ENCODE results near the gene DOP1B. TPM values are rescaled to one million over a fixed set of nuclear protein-coding genes. Genes with fewer than 3 reads are reported as not detected.

DOP1B gene
- 4.2 and 4.9 TPM in 2 replicates for total RNA-seq (2014; rRNA removed; shearing (Covaris generic))
- 9.2 and 9.7 TPM in 2 replicates for total RNA-seq (2022)
- percentile 45 among the genes with signal in this experiment for Bru-seq, nascent RNA
- BruChase-seq, experiment 1, labeled RNA remaining after a 6-hour chase: percentile 44 among the genes with signal in this experiment
- percentile 45 among the genes with signal in this experiment for BruChase-seq, experiment 2, labeled RNA remaining after a 2-hour chase
- long read RNA-seq, partial matches to known transcripts: 17 of 29 reads
- long read RNA-seq, other reads (novel, unspliced or antisense): 12 of 29 reads

DNA sequence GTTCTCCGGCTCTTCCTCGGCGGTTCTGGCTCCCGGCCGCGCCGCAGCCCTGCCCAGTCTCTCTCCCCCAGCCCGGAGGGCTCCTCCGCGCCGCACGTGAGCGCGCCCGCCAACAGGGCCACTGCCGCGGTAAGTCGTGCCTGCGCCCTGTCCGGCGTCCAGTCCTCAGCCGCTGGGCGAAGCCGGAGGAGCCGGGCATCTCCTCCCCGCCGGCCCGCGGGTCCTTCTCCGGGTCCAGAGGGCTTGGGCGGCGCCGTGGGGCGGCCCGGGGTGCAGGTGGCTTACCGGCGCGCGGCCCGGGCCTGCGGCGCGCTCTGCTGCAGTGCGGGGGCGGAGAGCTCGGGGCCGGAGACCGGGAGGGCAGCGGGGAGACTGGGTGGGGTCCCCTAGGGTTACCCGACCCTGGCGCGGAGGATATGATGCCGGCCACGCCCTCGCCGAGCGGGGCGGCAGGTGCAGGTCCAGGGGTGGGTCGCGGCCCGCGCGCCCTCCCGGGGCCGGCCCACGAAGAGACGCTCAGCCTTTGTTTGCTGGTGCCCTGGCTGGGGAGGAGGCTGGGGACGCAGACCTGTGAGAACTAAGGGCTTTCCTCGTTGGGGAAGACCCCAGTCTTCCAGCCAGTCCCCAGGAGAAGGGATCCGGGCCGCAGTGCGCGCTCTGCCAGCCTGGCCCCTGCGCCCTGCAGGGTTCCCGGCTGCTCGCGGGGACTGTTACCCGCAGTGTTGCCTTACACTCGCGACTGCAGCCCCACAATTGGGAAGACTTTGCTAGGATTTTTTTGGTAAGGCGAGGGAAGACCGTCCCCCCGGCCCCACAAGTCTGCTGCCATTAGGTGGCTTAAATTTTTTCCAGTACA lies at the start of gene DOP1B:
DOP1B (plus strand) TSS at position 10 of the 856 bp plus-strand sequence. CDS start 7,910 bp downstream, outside the sequence.
- DNase-seq (ENCODE audit: low spot score): peak; percentile 43
- POLR2A ChIA-PET: no interaction called here
- TF ChIP-seq, protein P1, sequence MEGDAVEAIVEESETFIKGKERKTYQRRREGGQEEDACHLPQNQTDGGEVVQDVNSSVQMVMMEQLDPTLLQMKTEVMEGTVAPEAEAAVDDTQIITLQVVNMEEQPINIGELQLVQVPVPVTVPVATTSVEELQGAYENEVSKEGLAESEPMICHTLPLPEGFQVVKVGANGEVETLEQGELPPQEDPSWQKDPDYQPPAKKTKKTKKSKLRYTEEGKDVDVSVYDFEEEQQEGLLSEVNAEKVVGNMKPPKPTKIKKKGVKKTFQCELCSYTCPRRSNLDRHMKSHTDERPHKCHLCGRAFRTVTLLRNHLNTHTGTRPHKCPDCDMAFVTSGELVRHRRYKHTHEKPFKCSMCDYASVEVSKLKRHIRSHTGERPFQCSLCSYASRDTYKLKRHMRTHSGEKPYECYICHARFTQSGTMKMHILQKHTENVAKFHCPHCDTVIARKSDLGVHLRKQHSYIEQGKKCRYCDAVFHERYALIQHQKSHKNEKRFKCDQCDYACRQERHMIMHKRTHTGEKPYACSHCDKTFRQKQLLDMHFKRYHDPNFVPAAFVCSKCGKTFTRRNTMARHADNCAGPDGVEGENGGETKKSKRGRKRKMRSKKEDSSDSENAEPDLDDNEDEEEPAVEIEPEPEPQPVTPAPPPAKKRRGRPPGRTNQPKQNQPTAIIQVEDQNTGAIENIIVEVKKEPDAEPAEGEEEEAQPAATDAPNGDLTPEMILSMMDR (conservative IDR thresholded peaks at IDR 0.05; ENCODE audit: low read length): no peak
- no peak for TF ChIP-seq EZH2phosphoT487 (IDR thresholded peaks at IDR 0.05; ENCODE audit: borderline replicate concordance, low read depth, low read length)
- intact Hi-C loops (cut with micrococcal nuclease; ENCODE audit: unreplicated experiment): loop anchor here (1.0 kb wide), 1 partner anchor 96 kb away; no protein-coding TSS in a partner anchor
- CTCF ChIA-PET (ENCODE audit: unreplicated experiment): no interaction called here
- Histone ChIP-seq H3K36me3 (ENCODE audit: insufficient read depth, low read length) (no peaks in the 10 kb centered on the region), H3K4me1 (ENCODE audit: insufficient read depth, low read length, poor library complexity, severe bottlenecking) (peaks cover 9% of the 10 kb centered on the region), H3K9me2 (ENCODE audit: insufficient read depth, low read length) (no peaks in the 10 kb centered on the region), H4K20me1 (ENCODE audit: insufficient read depth, low read length) (no peaks in the 10 kb centered on the region), H2AFZ (ENCODE audit: low read length) (peak within 1 kb of the TSS; percentile 81), H3K4me2 (ENCODE audit: low read length) (peak within 1 kb of the TSS; percentile 72), H3K4me3 (ENCODE audit: low read depth, low read length, poor library complexity, severe bottlenecking) (peak within 1 kb of the TSS; percentile 79), H3K9me3 (ENCODE audit: low read length) (peaks cover 6% of the 10 kb centered on the region; the same call in 1 of the 2 replicates), H3K79me2 (ENCODE audit: insufficient read depth, low read depth, low read length) (no peaks in the 10 kb centered on the region), H3K27ac (ENCODE audit: low read depth, low read length, poor library complexity, severe bottlenecking) (no peak within 1 kb of the TSS)
- BruUV-seq (replicated peaks): no TSS peak

GRCh38 chr21:36109868-36110267 lies 46.8 kb upstream of the DOP1B start:
- H3K4me1 ChIP-seq (ENCODE audit: insufficient read depth, low read length, poor library complexity, severe bottlenecking): peaks cover 13% of the 10 kb centered on the region
- ChIA-PET CTCF (ENCODE audit: unreplicated experiment) (no interaction called here), POLR2A (interaction anchor here (0.8 kb wide), 1 partner anchor 327 kb away, joined by 4 read pairs; no protein-coding TSS in a partner anchor)
- no peaks in the 10 kb centered on the region for H3K9me3 ChIP-seq (ENCODE audit: low read length)
- H3K4me2 ChIP-seq (ENCODE audit: low read length): no peak overlapping the region
- TF ChIP-seq, protein P1 (conservative IDR thresholded peaks at IDR 0.05; ENCODE audit: low read length): no peak
- TF ChIP-seq EZH2phosphoT487 (IDR thresholded peaks at IDR 0.05; ENCODE audit: borderline replicate concordance, low read depth, low read length): no peak
- H4K20me1 ChIP-seq (ENCODE audit: insufficient read depth, low read length): no peaks in the 10 kb centered on the region
- H3K4me3 ChIP-seq (ENCODE audit: low read depth, low read length, poor library complexity, severe bottlenecking): no peak overlapping the region
- no peaks in the 10 kb centered on the region for H3K36me3 ChIP-seq (ENCODE audit: insufficient read depth, low read length)
- H3K79me2 ChIP-seq (ENCODE audit: insufficient read depth, low read depth, low read length): no peaks in the 10 kb centered on the region
- intact Hi-C loops (cut with micrococcal nuclease; ENCODE audit: unreplicated experiment): loop anchor here (5.0 to 10.0 kb wide), 2 partner anchors 175 to 708 kb away; no protein-coding TSS in a partner anchor
- no peaks in the 10 kb centered on the region for H3K9me2 ChIP-seq (ENCODE audit: insufficient read depth, low read length)
- no peak overlapping the region for H3K27ac ChIP-seq (ENCODE audit: low read depth, low read length, poor library complexity, severe bottlenecking)
- no TSS peak for BruUV-seq (replicated peaks)
- no peak for DNase-seq (ENCODE audit: low spot score)
- no peak overlapping the region for H2AFZ ChIP-seq (ENCODE audit: low read length)

Data from OCI-LY7 (cell line).